K562 (cell line): ENCODE measurements around the gene FCRLA.

ENCODE experiments used
- FOXA1 ChIP-seq: fragments of 450-650 bp; IDR thresholded peaks from 2 replicates; pipeline ENCODE4 v1.6.1; 2016; ENCODE audit warnings: mild to moderate bottlenecking, borderline replicate concordance
- POLR2A ChIP-seq: fragments of 450-650 bp; conservative IDR thresholded peaks from 2 replicates; pipeline ENCODE4 v1.6.1; 2016
- TF ChIP-seq, protein P1 (sequence below): fragments of 250-450 bp; sonication (Bioruptor Pico); IDR thresholded peaks from 2 replicates; pipeline ENCODE4 v1.5.0; 2021

DNA sequence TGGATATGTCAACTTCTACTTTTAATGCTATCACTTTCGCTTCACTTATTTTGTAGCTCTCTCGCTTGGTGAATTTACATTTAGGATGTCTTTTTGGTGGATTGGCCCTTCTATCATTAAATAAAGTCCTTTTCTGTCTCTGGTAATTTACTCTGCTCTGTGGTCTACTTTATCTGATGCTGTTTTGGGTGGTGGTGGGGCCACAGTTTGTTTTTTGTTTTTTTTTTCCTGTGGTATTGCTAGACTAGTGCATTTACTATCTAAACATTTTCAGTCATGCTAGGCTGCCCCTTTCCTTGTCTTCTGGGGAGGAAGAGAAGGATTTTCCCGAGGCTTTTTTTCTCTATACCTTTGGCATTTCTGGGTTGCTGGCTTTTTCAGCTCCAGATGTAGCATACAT lies 18.1 kb upstream of the FCRLA start:
- TF ChIP-seq POLR2A (no peak), FOXA1 (no peak)
- TF ChIP-seq, protein P1, sequence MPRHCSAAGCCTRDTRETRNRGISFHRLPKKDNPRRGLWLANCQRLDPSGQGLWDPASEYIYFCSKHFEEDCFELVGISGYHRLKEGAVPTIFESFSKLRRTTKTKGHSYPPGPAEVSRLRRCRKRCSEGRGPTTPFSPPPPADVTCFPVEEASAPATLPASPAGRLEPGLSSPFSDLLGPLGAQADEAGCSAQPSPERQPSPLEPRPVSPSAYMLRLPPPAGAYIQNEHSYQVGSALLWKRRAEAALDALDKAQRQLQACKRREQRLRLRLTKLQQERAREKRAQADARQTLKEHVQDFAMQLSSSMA, result no peak
